Activated T-cell treated with anti-CD3 and anti-CD28 coated beads, Interleukin-2, amount 50 U/mL, for 48 hours (primary cell): ENCODE data around the gene ADAP1.
"Not testable (repeated sequence)": the region's sequence is repeated elsewhere in the genome, so short reads cannot be mapped to it uniquely, and the experiment has no call there.

ENCODE experiments used
- DNase-seq, 2 experiments: peaks; one replicate each; pipeline ENCODE4 v3.0.0-alpha.2; 2020

Gene ADAP1

DNA sequence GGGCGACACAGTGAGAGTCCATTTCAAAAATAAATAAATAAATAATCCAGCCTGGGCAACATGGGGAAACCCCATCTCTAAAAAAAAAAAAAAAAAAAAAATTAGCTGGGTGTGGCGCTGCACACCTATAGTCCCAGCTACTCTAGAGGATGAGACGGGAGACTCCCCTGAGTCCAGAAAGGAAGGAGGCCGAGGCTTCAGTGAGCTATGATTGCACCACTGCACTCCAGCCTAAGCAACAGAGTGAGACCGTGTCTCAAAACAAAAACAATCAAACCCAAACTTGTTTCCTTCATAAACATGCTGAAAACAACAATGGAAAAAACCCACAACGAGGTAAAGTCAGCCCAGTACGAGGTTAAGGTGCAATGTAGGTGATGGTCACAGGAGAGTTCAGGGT lies 19.7 kb upstream of the ADAP1 start:
- no peak for DNase-seq

DNA sequence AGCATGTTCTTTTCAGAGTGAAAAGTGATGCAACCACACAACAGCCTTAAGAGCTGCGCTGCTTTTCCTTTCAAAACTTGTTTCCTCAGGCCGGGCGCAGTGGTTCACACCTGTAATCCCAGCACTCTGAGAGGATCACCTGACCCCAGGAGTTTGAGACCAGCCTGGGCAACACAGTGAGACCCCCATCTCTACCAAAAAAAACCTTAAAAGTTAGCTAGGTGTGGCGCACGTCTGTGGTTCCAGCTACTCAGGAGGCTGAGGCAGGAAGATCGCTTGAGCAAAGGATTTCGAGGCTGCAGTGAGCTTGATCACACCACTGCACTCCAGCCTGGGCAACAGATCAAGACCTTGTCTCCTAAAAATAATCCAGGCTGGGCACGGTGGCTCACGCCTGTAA lies 18.8 kb upstream of the ADAP1 start:
- DNase-seq: no peak

DNA sequence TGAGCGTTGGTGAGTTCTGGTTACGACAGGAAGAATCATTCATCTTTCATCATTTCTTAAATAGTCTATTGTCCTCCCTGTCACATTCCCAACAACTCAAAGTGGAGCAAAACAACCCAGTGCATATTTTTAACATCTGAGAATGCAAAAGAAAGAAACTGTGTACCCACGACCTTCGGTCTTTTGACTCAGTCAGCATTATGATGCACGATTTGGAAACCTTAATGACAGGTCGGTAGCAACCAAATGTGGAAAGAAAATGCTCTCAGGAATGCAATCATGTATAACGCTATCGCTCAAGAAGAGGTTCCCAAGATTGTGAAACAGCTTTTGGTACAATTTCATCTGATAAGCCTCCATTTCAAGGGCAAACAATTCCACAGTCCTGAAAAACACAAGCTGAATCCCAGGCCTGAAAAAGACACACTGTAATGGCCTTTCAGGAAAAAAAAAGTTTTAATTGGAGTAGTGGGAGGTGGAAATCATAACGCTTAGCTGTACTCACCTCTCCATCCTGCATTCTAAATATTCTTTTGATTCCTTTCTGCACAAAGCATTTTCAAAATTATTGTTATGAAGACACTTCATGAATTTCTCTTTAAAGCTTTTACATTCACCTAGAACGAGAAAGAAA lies 18.3 kb upstream of the ADAP1 start:
- DNase-seq: no peak

DNA sequence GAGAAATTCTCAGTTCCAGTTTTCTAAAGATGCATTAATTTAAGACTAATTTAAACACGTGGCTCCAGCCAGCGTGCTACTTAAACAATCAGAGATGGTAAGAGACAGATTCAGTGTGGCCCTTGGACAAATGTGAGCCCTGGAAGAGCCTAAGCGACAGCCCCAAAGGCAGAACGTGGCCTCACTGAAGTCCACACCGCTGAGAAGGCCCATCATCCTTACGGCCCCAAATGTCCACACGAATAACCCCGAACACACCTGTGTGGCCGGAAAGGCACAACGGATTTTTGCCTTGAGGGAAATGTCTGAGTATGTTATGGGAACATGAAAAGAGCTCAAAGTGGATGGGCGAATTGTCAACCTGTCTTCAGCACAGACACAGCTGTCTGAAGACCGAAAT lies 17.6 kb upstream of the ADAP1 start:
- DNase-seq: no peak

DNA sequence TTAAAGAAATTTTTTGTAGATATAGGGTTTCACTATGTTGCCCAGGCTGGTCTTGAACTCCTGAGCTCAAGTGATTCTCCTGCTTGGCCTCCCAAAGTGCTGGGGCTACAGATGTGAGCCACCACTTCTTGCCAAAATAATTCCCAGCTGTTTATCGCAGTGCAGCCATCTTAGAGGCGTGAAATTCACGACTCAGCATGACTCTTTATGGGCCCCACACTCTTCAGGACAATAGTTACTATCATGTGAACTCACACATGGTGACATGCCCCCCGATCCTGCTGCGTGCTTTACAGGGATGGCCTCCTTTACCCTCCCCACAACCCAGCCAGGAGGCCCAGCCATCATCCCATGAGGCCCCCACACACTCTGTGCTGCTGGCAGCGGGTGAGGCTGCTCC lies 16.3 kb upstream of the ADAP1 start:
- DNase-seq: no peak

DNA sequence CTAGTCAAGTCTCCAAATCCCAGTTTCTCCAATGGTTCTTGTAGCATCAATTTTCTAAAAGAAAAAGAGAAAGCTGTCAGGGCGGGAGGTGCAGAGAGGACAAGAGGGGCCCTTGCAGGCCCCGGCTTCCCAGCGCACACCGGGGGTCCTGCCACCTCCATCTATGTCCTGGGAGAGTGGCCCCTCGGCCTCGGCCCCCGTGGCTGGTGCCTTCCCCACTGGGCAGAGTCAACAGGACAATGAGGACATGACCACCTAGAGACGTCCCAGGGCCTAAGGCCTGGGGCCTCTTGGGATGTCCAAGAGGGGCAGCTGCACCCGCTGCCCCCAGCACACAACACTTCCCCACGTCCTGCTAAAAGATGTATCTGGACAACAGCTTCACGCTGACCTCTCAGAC lies 14.9 kb upstream of the ADAP1 start:
- DNase-seq: no peak

DNA sequence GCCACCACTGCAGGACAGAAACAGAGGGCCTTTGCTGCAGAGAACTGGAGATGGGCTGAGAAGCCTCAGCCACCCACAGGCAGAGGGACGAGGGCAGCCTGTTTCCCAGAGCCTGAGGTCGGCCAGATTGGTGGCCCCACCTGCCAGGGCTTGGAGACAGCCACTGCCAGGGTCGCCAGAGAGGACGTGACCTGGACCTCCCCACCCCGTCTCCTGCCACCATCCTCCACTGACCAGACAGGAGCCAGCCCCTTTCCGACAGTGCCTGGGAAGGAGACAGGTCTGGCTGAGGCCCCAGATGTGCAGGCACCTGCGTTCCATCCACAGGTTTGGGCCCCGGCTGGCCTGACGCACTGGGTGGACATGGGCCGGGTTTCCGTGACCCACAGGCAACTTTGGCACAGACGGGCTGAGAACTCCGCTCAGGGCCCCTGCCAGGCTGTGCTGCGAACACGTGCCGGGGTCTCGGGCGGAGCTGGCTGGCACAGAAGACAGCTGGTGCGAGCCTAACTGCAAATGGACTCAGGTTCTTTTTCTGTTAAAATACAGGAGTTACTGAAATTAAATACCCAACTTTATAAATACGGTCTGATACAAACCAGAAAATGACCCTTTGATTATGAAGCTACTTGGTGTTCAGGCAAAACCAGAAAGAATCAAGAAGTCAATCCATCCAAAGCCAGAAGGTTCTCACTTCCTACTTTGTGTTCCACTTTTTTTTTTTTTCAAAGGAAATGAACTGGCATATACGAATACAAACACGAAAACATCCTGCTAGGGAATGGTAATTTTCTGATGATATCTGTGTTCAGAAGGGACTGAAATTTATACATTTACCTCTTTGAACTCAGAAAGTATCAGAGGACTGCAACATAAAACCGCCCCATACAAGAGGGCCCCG lies 14.0 kb upstream of the ADAP1 start:
- no peak for DNase-seq

DNA sequence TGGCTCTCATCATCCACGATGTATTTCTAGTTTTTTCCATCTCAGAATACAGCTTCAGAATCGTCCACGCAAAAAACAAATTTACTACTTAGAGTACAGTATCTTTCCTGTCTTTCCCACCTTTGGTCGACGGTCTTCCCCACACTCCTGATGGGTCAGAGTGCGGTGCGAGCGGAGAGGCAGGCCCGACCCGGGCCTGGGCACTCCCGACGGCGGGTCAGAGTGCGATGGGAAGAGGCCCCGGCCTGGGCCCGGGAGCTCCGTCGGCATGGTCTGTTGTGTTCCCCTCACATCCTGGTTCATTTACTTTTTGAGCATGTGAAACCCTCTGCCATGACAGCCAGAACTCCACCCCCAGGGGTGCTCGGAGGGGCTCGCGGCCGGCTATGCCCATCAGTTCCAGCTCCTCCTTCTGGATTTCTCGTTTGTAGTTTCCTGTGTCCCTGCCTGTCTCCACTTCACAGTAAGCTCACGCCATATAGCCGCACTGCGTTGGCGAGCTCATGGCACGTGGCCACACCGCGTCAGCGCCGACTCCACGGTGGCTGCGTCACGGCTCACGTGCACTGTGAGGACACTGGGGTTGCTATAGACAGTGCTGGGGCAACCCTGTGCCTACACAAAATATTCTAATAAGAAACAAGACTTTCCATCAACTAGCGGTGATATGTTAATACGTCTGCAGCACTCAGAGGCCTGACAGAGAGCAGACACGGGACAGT lies 13.0 kb upstream of the ADAP1 start:
- no peak for DNase-seq

DNA sequence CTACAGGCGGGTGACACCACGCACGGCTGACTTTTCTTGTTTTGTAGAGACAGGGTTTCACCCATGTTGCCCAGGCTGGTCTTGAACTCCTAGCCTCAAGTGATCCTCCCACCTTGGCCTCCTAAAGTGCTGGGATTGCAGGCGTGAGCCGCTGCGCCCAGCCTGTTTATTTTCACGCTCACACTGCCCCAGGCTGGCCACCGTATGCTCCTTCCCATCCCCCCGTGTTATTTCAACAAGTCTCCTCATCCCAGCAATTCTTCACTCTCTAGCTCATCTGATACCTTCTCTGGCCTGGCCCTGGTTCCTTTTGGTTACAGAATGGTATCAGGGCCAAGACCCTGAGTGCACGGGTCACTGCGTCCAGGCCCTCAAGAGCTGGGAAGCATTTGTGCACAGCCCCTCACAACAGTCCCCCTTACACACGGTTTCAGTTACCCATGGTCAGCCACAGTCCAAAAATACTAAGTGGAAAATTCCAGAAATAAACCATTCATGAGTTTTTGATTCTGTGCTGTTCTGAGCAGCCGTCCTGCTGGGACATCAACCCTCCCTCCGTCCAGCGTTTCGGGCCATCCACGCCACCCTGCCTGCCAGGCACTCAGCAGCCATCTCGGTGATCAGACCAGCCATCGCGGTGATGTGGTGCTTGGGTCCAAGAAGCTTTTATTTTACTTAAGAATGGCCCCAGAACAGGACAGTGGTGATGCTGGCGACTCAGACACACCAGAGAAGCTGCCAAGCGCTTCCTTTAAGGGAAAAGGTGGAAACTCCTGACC lies 12.0 kb upstream of the ADAP1 start:
- no peak for DNase-seq

DNA sequence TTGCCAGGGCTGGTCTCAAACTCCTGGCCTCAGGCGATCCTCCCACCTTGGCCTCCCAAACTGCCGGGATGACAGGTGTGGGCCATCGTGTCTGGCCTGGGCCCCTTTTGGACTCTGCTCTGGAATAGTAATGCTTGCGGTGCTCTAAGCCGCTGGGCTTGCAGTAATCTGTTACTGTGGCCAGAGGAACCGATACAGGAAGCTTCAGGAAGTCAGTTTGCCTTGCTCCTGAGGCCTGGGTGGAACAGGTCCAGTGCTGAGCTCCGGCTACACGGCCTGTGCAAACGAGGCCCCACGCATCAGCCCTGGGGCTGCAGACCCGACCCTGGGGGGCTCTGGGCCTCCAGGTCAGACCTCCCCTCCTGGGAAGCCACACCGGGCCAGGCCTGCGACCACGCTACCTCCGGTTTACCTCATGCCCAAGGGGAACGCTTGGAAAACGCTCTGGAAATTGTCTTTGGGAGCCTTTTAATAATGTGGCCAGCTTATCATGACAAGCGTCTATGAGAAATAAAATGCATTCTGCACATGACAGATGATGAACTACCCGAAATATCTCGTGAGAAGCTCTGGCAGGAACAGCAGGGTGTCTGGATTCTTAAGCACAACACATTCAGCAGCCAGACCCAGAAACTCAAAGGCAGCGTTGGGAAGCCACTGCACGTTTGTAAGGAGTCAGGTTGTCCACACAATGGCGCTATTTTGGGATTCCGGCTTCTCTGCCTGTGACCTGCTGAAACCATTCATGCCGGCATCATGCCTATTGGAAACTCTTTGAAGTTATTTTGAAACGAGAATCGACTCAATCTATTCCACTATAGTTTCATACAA lies 10.1 kb upstream of the ADAP1 start:
- DNase-seq: no peak

DNA sequence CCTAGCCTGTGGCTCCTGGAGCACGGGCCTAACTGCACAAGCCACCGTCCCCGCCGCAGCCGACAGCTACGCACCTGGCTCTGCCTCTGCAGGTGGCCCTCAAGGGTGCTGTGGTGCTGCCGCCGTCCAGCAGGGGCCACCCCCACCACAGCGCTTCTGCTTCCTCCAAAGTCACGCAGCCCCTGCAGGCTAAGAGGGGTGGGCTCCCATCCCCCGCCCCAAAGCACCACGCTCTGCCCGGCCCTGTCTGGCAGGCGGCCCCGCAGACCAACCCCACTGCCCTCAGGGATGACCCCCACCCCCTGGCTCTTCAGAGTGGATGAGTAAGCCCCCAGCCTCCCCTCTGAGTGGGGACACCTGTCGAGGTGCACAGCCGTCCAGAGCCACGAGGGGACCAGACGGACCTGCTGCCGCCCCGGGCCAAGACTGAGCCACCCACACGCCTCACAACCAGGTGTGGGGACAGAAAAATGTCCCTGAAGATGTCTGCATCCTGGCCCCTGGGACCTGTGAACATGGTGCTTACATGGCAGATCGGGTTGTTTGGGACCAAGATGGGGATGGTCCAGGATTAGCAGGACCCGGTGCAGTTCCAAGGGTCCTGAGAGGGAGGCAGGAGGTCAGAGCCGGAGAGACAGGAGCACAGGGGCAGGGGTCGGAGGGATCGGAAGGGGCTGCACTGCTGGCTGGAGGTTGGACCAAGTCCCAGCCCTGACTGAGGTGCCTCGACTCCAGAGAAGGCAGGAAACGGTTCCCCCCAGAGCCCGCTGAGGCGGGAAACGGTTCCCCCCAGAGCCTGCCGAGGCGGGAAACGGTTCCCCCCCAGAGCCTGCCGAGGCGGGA lies 9.0 kb upstream of the ADAP1 start:
- no peak for DNase-seq

DNA sequence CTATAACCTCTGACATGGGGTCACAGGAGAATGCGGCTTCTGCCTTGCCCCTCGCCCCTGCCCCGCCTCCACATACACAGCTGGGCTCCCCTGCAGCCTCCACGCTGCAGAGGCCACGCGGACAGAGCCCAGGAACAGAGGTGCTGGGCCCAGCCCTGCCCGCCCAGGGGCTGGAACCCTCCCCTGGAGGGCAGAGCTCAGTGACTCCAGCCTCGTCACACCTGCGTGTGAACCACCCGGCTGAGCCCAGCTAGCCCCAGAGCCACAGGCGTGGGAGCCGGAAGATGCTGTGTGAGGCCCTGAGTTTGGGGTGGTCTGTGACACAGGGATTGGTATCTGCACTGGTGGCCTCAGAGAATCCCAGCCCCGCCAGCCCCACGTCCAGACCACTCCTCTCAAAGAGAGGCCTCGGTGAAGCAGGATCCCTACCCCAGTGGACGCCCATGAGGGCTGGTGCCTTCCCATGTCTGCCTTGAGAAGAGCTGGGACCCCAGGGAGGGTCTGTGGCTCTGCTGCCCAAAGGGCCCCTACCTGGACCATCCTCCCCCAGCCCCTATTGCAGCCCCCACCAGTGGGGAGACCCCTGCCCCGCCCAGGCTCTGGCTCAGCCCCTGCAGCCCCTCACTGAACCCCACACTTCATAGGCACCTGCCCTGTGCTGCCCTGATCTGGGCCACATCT lies 8.1 kb upstream of the ADAP1 start:
- no peak for DNase-seq

DNA sequence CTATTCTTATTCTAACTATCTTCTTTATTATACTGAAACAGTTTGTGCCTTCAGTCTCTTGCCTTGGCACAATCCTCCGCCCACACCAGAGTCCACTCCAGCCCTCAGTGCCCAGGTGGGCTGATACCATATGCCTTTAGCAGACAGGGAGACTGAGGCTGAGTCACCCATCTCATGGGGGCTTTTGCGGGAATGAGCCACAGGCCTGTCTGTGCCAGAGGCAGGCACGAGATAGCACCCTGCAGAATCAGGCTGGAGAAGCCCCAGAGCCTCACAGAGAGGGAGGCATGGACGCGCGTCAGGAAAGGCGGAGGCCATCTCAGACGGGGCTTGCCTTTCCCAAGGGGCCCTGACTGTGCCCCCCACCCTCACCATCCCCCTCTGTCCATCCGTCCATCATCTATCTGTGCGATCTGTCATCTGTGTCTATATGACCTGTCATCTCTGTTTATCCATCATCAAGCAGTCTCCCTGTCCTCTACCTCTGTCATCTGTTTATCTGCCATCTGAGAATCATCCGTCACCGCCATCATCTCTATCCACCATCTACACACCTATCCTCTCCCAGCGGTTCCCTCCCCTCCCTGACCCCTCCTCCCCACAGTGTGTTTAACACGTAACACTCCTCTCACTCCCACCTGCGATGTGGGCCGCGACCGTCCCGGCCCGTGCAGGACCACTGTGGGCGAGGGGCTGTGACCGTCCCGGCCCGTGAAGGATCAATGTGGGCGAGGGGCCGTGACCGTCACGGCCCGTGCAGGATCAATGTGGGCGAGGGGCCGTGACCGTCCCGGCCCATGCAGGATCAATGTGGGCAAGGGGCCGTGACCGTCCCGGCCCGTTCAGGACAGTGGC lies 7.3 kb upstream of the ADAP1 start:
- DNase-seq: no peak

DNA sequence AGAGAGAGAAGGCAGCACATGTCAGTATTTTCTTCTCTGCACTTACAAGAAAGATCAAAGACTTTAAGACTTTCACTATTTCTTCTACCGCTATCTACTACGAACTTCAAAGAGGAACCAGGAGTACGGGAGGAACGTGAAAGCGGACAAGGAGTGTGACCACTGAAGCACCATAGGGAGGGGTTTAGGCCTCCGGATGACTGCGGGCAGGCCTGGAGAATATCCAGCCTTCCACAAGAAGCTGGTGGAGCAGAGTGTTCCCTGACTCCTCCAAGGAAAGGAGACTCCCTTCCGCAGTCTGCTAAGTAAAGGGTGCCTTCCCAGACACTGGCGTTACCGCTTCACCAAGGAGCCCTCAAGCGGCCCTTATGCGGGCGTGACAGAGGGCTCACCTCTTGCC lies 6.5 kb upstream of the ADAP1 start:
- DNase-seq: not testable (repeated sequence)

DNA sequence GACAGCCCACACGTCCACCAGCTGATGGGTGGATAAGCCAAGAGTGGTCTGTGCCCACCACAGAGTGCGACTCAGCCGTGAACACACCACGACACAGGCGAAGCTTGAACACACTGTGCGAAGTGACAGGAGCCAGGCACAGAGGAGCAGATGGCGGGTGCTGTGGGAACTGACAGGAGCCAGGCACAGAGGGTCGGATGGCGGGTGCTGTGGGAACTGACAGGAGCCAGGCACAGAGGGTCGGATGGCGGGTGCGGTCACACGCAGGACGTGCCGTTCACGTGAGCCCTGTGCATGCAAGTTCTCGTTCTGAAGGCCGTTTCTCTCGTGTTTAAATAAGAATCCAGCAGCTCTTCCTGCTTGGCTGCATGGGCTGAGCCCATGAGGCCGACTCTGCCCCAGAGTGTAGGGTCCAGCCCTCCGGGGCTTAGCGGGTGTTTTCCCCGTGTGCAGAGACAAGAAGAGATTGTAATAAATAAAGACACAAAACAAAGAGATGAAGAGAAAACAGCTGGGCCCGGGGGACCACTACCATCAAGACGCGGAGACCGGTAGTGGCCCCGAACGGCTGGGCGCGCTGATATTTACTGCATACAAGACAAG lies 5.9 kb upstream of the ADAP1 start:
- DNase-seq: no peak

DNA sequence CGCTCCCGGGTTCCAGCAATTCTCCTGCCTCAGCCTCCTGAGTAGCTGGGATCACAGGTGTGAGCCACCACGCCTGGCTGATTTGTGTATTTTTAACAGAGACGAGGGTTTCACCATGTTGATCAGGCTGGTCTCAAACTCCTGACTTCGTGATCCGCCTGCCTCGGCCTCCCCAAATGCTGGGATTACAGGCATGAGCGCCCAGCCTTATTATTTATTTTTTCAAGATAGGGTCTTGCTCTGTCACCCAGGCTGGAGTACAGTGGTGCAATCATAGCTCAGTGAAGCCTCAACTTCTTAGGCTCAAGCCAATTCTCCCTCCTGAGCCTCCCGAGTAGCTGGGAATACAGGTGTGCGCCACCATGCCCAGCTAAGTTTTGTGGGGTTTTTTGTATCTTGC lies 5.3 kb upstream of the ADAP1 start:
- DNase-seq: not testable (repeated sequence)

DNA sequence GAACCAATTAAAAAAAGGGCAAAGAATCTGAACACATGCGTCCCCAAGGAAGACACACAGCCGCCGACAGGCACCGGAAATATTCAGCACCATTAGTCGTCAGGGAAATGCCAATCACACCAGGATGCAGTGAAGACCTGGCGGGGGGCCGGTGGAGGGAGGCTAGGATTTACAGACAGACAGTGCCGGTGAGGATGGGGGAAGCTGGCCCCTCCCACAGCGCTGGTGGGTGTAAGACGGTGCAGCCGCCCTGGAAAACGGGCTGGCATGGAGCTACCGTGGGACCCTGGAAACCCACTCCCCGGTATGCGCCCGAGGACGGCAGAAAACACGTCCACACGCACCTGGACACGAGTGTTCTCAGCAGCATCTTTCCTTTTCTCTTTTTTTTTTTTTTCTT lies 4.8 kb upstream of the ADAP1 start:
- no peak for DNase-seq

DNA sequence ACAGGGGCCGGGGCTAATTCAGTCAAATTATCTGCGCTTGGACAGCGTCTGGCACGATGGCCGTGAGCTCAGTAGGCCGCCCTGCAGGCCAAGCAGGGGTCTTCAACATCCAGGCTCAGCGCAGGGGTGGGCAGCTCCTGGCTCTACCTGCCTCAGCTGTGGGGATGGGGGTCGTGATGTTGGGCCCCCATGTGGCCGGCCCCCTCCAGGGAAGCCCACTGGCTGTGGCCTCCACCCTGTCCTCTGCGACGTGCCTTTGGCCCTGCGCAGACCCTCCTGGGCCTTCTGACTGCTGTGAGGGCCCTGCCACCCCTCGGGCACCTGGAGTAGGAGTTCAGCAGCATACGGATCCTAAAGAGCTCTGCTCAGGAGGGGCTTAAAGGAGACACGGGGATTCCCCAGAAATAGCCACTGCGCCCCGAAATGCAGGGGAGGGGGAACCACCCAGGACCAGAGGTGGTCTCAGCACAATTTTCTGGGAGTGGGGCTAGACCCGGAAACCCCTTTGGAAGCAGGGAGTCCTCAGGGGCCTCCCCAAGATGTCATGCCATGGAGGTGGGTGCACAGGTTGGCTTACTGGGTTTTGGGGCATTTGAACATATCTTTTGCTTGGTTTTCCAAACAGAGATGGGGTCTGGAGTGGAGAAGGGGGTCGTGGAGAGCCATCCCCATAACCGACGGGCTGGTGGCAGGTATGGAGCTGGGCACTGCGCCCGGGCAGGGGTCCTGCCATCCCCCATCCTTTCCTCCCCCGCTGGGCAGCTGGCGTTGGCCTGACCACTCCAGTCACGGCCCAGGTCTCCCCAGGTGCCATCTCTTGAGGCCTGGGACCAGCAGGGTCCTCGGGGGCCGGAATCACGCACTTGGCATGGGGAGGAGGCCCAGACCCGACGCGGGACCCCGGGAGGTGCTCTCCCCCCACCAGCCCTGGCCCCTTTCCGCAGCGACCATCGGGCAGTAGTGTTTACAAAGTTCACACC lies 4.0 kb upstream of the ADAP1 start:
- DNase-seq: no peak
